Liver (tissue), 3 donors: ENCODE data around the gene MSX2.

ENCODE experiments used
- FOXA1 ChIP-seq: IDR thresholded peaks from 2 replicates; pipeline ENCODE4 v1.6.1; 2016; ENCODE audit warnings: antibody characterized with exemption
- JUND ChIP-seq, 2 donors: IDR thresholded peaks; 2 replicates each; pipeline ENCODE4 v1.6.1; 2016; ENCODE audit warnings: antibody characterized with exemption in 2 of 2
- RXRA ChIP-seq, 2 donors: IDR thresholded peaks; 2 replicates each; pipeline ENCODE4 v1.6.1; 2017 to 2018; ENCODE audit warnings: antibody characterized with exemption in 2 of 2, mild to moderate bottlenecking in 1 of 2
- YY1 ChIP-seq: IDR thresholded peaks from 2 replicates; pipeline ENCODE4 v1.6.1; 2016; ENCODE audit warnings: antibody characterized with exemption, mild to moderate bottlenecking
- TF ChIP-seq, protein P1 (sequence below): fragments of 150-350 bp; IDR thresholded peaks from 2 replicates; pipeline ENCODE4 v1.5.1; 2017; ENCODE audit warnings: improper control_type of control experiment, low read depth, low read length; ENCODE audit not compliant: missing input control
- donor health status: healthy.
- donor health status: healthy.

DNA sequence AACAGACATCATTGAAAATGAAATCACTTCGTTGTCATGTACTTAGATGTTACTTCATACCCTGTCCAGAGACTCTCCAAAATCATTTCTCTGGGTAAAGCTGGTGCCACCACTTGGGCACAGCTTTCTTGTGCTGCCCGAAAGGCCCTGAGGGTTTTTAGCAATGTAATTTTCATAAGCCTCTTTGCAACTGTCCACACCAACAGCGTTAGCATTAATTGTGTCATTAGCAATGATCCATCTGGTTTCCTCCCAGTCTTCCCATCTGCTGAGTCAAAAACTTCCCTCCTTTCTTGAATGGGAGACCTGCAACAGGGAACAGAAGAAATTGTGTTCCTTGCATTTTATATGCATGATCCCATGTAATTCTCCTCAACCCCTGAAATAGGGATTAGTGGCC lies 8.6 kb upstream of the MSX2 start:
- TF ChIP-seq JUND (IDR thresholded peaks at IDR 0.05) (no peak), YY1 (no peak), FOXA1 (no peak), RXRA (IDR thresholded peaks at IDR 0.05) (no peak)
- TF ChIP-seq, protein P1, sequence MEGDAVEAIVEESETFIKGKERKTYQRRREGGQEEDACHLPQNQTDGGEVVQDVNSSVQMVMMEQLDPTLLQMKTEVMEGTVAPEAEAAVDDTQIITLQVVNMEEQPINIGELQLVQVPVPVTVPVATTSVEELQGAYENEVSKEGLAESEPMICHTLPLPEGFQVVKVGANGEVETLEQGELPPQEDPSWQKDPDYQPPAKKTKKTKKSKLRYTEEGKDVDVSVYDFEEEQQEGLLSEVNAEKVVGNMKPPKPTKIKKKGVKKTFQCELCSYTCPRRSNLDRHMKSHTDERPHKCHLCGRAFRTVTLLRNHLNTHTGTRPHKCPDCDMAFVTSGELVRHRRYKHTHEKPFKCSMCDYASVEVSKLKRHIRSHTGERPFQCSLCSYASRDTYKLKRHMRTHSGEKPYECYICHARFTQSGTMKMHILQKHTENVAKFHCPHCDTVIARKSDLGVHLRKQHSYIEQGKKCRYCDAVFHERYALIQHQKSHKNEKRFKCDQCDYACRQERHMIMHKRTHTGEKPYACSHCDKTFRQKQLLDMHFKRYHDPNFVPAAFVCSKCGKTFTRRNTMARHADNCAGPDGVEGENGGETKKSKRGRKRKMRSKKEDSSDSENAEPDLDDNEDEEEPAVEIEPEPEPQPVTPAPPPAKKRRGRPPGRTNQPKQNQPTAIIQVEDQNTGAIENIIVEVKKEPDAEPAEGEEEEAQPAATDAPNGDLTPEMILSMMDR = no peak
